Measurements from ENCODE around the gene ZBTB3.

The ZBTB3 gene

DNA sequence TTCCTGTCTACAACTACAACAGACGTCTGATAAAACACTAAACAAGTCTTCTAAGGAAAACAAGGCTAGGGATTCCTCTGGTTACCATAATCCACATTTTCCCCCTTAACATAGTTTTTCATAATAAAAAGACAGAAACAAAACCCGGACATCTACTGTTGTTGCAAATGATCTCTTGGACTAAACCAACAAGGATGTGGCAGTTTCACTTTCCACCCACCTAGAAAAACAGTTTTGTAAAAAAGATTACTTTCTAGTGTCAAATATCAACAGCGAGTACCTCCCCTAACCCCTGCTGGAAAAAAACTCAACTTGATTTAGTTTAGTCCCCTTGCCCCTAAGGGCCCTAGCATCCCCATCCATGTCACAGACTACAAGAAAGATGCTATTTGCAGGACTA, 41.1 kb downstream of the ZBTB3 start:
- TF ChIP-seq, protein P1, sequence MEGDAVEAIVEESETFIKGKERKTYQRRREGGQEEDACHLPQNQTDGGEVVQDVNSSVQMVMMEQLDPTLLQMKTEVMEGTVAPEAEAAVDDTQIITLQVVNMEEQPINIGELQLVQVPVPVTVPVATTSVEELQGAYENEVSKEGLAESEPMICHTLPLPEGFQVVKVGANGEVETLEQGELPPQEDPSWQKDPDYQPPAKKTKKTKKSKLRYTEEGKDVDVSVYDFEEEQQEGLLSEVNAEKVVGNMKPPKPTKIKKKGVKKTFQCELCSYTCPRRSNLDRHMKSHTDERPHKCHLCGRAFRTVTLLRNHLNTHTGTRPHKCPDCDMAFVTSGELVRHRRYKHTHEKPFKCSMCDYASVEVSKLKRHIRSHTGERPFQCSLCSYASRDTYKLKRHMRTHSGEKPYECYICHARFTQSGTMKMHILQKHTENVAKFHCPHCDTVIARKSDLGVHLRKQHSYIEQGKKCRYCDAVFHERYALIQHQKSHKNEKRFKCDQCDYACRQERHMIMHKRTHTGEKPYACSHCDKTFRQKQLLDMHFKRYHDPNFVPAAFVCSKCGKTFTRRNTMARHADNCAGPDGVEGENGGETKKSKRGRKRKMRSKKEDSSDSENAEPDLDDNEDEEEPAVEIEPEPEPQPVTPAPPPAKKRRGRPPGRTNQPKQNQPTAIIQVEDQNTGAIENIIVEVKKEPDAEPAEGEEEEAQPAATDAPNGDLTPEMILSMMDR (IDR thresholded peaks at IDR 0.05): no peak
- Histone ChIP-seq H3K9me3 (no peaks in the 10 kb centered on the region), H3K4me3 (ENCODE audit: low read depth in 1 of 2, low read length in 1 of 2) (no peak overlapping the region), H3K27me3 (no peaks in the 10 kb centered on the region), H3K36me3 (peaks cover 70% of the 10 kb centered on the region), H3K4me1 (ENCODE audit: control insufficient read depth in 1 of 2, insufficient read depth in 1 of 2, low read depth in 1 of 2, low read length in 1 of 2) (peaks cover 19 to 20% of the 10 kb centered on the region in 2 experiments), H3K27ac (peak overlapping the region; percentile 38)

DNA sequence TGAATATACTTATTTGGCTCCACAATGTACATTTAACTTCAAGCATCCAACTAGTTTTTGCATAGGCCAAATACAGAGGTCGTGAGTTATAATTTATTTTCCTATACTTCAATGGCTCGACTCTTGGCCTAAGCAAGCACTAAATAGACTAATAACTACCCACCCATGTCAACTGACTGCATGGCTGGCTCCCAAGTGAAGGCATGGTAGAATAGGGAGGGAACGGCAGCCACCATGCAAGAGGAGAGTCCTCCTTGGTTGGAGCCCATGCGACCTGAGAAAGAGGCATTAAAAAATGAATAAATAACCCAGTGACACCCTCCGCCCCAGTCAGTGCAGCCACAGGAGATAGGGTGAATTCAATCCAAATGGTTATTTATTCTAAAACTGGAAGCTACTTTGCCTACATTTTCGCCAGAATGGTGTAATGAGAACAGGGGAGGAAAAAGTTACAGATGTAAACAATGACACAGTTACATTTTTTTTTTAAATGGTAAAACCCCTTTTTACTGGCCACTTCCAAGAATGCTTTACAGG, 41.6 kb downstream of the ZBTB3 start:
- Histone ChIP-seq H3K27me3 (no peaks in the 10 kb centered on the region), H3K4me1 (ENCODE audit: control insufficient read depth in 1 of 2, insufficient read depth in 1 of 2, low read depth in 1 of 2, low read length in 1 of 2) (peaks cover 20% of the 10 kb centered on the region in 2 experiments), H3K9me3 (no peaks in the 10 kb centered on the region), H3K36me3 (peaks cover 65% of the 10 kb centered on the region), H3K27ac (peak overlapping the region; percentile 38), H3K4me3 (ENCODE audit: low read depth in 1 of 2, low read length in 1 of 2) (no peak overlapping the region)
- TF ChIP-seq, protein P1 (IDR thresholded peaks at IDR 0.05): no peak

DNA sequence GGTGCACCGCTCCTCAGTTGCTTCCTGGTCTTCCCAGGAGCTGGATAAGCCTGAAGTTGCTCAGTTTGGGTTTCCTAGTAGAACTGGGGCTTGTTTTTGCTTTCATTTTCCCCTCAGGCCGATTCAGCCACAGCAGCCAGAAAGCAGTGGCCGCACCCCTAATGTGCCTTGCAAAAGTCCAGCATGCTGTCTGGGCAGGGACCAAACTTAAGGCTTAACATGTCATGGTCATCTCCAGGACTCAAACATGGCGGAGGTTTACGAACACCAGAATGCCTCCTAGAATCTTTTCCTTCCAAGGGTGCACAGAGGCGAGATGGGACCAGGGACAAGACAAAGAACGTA, 44.0 kb downstream of the ZBTB3 start:
- Histone ChIP-seq H3K36me3 (peaks cover 41% of the 10 kb centered on the region), H3K27me3 (no peaks in the 10 kb centered on the region), H3K9me3 (no peaks in the 10 kb centered on the region), H3K4me3 (ENCODE audit: low read depth in 1 of 2, low read length in 1 of 2) (peak overlapping the region; percentile 76 to 86), H3K4me1 (ENCODE audit: control insufficient read depth in 1 of 2, insufficient read depth in 1 of 2, low read depth in 1 of 2, low read length in 1 of 2) (peaks cover 39 to 42% of the 10 kb centered on the region in 2 experiments), H3K27ac (peak overlapping the region; percentile 91)
- TF ChIP-seq, protein P1 (IDR thresholded peaks at IDR 0.05): no peak

DNA sequence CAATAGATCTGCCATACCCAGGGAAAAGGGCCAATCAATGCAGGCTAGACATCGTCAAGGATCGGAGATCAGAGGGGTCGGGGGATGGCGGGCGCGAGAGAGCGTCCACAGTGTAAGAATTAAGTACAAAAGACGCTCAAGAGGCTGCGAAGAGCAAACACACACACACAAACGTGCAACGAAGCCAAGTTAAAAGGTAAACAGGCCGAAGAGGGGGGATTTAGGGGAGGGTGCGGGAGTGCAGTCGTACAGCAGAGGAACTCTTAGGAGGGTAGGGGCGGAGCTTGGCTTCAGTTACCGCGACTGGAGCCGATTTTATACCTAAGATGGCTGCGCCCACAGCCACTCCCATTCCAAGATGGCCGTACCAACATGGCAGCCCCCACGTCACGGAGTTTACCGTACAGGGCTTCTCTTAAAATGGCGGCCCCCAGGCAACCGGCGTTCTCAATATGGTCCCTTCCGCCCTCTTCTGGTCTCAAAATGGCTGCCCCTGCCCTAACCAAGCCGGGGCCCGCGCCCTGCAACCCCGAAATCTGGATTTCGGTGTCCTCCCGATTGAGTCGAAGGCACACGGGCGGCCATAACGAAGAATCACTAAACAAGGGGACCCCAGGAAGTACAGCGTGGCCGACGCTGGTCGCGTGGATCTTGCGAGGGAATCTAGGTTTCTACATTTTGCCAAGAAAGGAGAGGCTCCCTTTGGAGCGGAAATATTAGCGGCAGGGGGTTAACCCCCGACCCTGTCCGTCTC, 44.5 kb downstream of the ZBTB3 start:
- no peaks in the 10 kb centered on the region for H3K27me3 ChIP-seq
- TF ChIP-seq, protein P1 (IDR thresholded peaks at IDR 0.05): peak; percentile 36
- H3K36me3 ChIP-seq: peaks cover 36% of the 10 kb centered on the region
- peaks cover 42 to 44% of the 10 kb centered on the region in 2 experiments for H3K4me1 ChIP-seq (ENCODE audit: control insufficient read depth in 1 of 2, insufficient read depth in 1 of 2, low read depth in 1 of 2, low read length in 1 of 2)
- peak overlapping the region; percentile 91 for H3K27ac ChIP-seq
- no peaks in the 10 kb centered on the region for H3K9me3 ChIP-seq
- peak overlapping the region; percentile 76 to 86 for H3K4me3 ChIP-seq (ENCODE audit: low read depth in 1 of 2, low read length in 1 of 2)

DNA sequence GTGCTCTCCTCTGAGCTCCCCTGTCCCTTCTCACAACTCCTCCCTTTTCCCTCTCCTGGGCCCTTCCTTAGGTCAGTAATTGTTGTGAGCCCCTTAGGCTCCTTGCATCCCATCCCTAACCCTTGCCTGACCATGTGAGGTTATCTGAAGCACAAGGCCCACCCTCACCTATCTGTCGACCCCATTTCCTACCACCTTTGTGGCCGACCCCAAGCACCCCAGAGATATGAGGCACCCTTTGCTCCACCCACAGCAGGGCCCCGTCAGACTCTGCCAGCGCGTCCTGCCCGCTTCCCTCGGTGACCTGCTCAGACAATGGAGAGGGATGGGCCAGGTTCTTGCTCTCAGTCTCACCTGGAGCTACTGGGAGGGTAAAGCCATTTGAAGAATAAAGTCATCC, 45.2 kb downstream of the ZBTB3 start:
- Histone ChIP-seq H3K4me3 (ENCODE audit: low read depth in 1 of 2, low read length in 1 of 2) (peak overlapping the region; percentile 76 to 86), H3K27ac (peak overlapping the region; percentile 91), H3K9me3 (no peaks in the 10 kb centered on the region), H3K27me3 (no peaks in the 10 kb centered on the region), H3K36me3 (peaks cover 29% of the 10 kb centered on the region), H3K4me1 (ENCODE audit: control insufficient read depth in 1 of 2, insufficient read depth in 1 of 2, low read depth in 1 of 2, low read length in 1 of 2) (peaks cover 42 to 49% of the 10 kb centered on the region in 2 experiments)
- TF ChIP-seq, protein P1 (IDR thresholded peaks at IDR 0.05): no peak

Measured in neutrophil (primary cell).